Adrenal gland (tissue), 12 donors: ENCODE measurements around the gene PSTPIP2. TPM values are rescaled to one million over a fixed set of nuclear protein-coding genes. Genes with fewer than 3 reads are reported as not detected.
"Not testable (repeated sequence)": the region's sequence is repeated elsewhere in the genome, so short reads cannot be mapped to it uniquely, and the experiment has no call there.

Experiments used
- DNase-seq, 7 donors: peaks; one replicate each; pipeline ENCODE4 v3.0.0-alpha.2; 2019 to 2020
- H3K27ac ChIP-seq, 5 donors: fragments of 200-600 bp; sonication (generic) in 4 of 5; 1 replicate in 3 of 5; 2 replicates in 2 of 5; pipeline versions ENCODE4 v1.5.1 to v1.8.0; 2016 to 2020; ENCODE audit warnings: mild to moderate bottlenecking in 1 of 5
- H3K27me3 ChIP-seq: fragments of 200-600 bp; 2 replicates; pipeline ENCODE4 v1.8.0; 2021
- H3K36me3 ChIP-seq, 2 donors: fragments of 200-600 bp; replicated peaks in 1 of 2; 1 replicate in 1 of 2; 2 replicates in 1 of 2; pipeline versions ENCODE4 v1.5.1 to v1.8.0; 2018 to 2022
- H3K4me1 ChIP-seq, 2 donors: fragments of 200-600 bp; replicated peaks in 1 of 2; 1 replicate in 1 of 2; 2 replicates in 1 of 2; pipeline versions ENCODE4 v1.5.1 to v1.8.0; 2018 to 2021
- H3K4me3 ChIP-seq, 4 donors: fragments of 200-600 bp; sonication (generic) in 3 of 4; one replicate each; pipeline ENCODE4 v1.5.1; 2016 to 2018
- H3K9me3 ChIP-seq, 3 donors: fragments of 200-600 bp; sonication (generic) in 1 of 3; replicated peaks in 1 of 3; 1 replicate in 2 of 3; 2 replicates in 1 of 3; pipeline versions ENCODE4 v1.5.1 to v1.8.0; 2016 to 2021
- CTCF ChIP-seq, 6 experiments: fragments of 450-650 bp in 4 of 6; fragments of 200-600 bp in 2 of 6; sonication (generic) in 1 of 6; IDR thresholded peaks; 1 replicate in 5 of 6; 2 replicates in 1 of 6; pipeline versions ENCODE4 v1.5.1 to v1.8.0; 2016 to 2021; ENCODE audit warnings: antibody characterized with exemption in 6 of 6, mild to moderate bottlenecking in 2 of 6, moderate library complexity in 1 of 6
- POLR2A ChIP-seq, 2 donors: fragments of 450-650 bp; IDR thresholded peaks; one replicate each; pipeline ENCODE4 v1.6.1; 2017; ENCODE audit warnings: antibody characterized with exemption in 2 of 2, mild to moderate bottlenecking in 2 of 2, moderate library complexity in 1 of 2
- WGBS, 4 donors: extraction: QIAGEN DNeasy Blood & Tissue Kit in 2 of 4; methylation state at CpG; one replicate each; pipeline versions ENCODE4 v1.1.5 to v1.1.7; 2013 to 2017; 5-methylcytosine and 5-hydroxymethylcytosine counted together
- intact Hi-C, 2 donors: fragments of 100-400 bp; cut with DNase I; formaldehyde crosslinking; loops; one replicate each; pipeline versions ENCODE4 v1.14.1 to v1.15.0; 2022 to 2023
- polyA plus RNA-seq, 3 donors: library from polyadenylated mRNA; stranded (reverse); fragments of 200-250 nt in 2 of 3; fragments of 350-450 nt in 1 of 3; fragmentation: Illumina TruSeq in 1 of 3; extraction: RNeasy Lipid Tissue Mini Kit (QIAGEN cat#74804) in 1 of 3; gene quantifications; one replicate each; pipeline ENCODE4 v1.2.3, GENCODE V29; 2013 to 2014
- total RNA-seq, 9 donors: library from RNA; depleted of rRNA in 4 of 9; stranded (reverse); fragments of >200 nt in 4 of 9; fragments of 120-200 nt in 1 of 9; fragmentation: NEBNext Ultra II Directional in 1 of 9; extraction: Animal tissue kit (Norgen Biotek cat#: 25700) in 1 of 9; gene quantifications; one replicate each; pipeline versions ENCODE4 v1.1.0 to v1.2.4, GENCODE V29; 2013 to 2023
- donor health status: healthy with polysubstance abuse.
- donor health status: Bipolar disorder and iron deficiency.
- donor health status: DM: yes; HTN: yes; CAD: no.
- donor health status: DM: no; HTN: no; CAD: no.
- donor health status: DM: no; HTN: no; CAD: no.
- donor health status: DM: yes; HTN: yes; CAD: no.

PSTPIP2 gene
- total and polyA plus RNA-seq, 12 donors: 5.3 to 17.8 (median 8.4) TPM

GRCh38 chr18:45997700-45998151 is 74.3 kb downstream of the PSTPIP2 start:
- intact Hi-C loops: no loop called here
- no peak for DNase-seq

GRCh38 chr18:45995461-45995860 is 76.6 kb downstream of the PSTPIP2 start:
- no peak overlapping the region for H3K4me3 ChIP-seq
- intact Hi-C loops: no loop called here
- 93 to 98% (median 96%) methylated on average over 3 of the region's 3 CpGs for WGBS, 4 donors

More at GRCh38 chr18:45997700-45998151, 74.3 kb downstream of the PSTPIP2 start:
- H3K4me1 ChIP-seq: no peaks in the 10 kb centered on the region
- 72 to 96% (median 85%) methylated on average over 5 to 8 of the region's 8 CpGs for WGBS, 4 donors
- H3K4me3 ChIP-seq: no peak overlapping the region
- H3K9me3 ChIP-seq: no peaks in the 10 kb centered on the region
- H3K27me3 ChIP-seq: no peaks in the 10 kb centered on the region
- no peak for TF ChIP-seq POLR2A (IDR thresholded peaks at IDR 0.05)
- no peak for TF ChIP-seq CTCF (IDR thresholded peaks at IDR 0.05)
- H3K27ac ChIP-seq: no peak overlapping the region
- peaks cover 0 to 5% of the 10 kb centered on the region in 2 donors for H3K36me3 ChIP-seq

GRCh38 chr18:45993438-45993837 is 78.6 kb downstream of the PSTPIP2 start:
- Histone ChIP-seq H3K4me1 (no peaks in the 10 kb centered on the region), H3K9me3 (no peaks in the 10 kb centered on the region), H3K27ac (no peak overlapping the region), H3K36me3 (peaks cover 0 to 9% of the 10 kb centered on the region in 2 donors), H3K4me3 (no peak overlapping the region), H3K27me3 (no peaks in the 10 kb centered on the region)
- no peak for DNase-seq
- intact Hi-C loops: no loop called here
- 81 to 93% (median 89%) methylated on average over 4 of the region's 4 CpGs for WGBS, 4 donors
- TF ChIP-seq POLR2A (IDR thresholded peaks at IDR 0.05): no peak
- no peak for TF ChIP-seq CTCF (IDR thresholded peaks at IDR 0.05)

More at GRCh38 chr18:45995461-45995860, 76.6 kb downstream of the PSTPIP2 start:
- Histone ChIP-seq H3K9me3 (no peaks in the 10 kb centered on the region), H3K27me3 (no peaks in the 10 kb centered on the region), H3K4me1 (no peaks in the 10 kb centered on the region), H3K36me3 (peaks cover 0 to 9% of the 10 kb centered on the region in 2 donors), H3K27ac (no peak overlapping the region)
- DNase-seq: no peak
- TF ChIP-seq POLR2A (IDR thresholded peaks at IDR 0.05) (no peak), CTCF (IDR thresholded peaks at IDR 0.05) (no peak)

GRCh38 chr18:45992527-45992926 is 79.5 kb downstream of the PSTPIP2 start:
- H3K27me3 ChIP-seq, H3K27ac ChIP-seq, intact Hi-C loops, H3K36me3 ChIP-seq, H3K4me1 ChIP-seq, H3K4me3 ChIP-seq, DNase-seq, H3K9me3 ChIP-seq: not testable (repeated sequence)
- 72 to 90% (median 88%) methylated on average over 6 of the region's 6 CpGs for WGBS, 4 donors

GRCh38 chr18:45991788-45992187 is 80.3 kb downstream of the PSTPIP2 start:
- Histone ChIP-seq H3K4me3 (no peak overlapping the region), H3K9me3 (no peaks in the 10 kb centered on the region), H3K27ac (no peak overlapping the region), H3K4me1 (no peaks in the 10 kb centered on the region), H3K36me3 (peaks cover 0 to 9% of the 10 kb centered on the region in 2 donors), H3K27me3 (no peaks in the 10 kb centered on the region)
- 90 to 94% (median 92%) methylated on average over 3 of the region's 3 CpGs for WGBS, 4 donors
- TF ChIP-seq CTCF (IDR thresholded peaks at IDR 0.05): no peak
- no peak for TF ChIP-seq POLR2A (IDR thresholded peaks at IDR 0.05)
- no peak for DNase-seq
- intact Hi-C loops: no loop called here
